ENCODE results near the gene ACOX2. TPM values are rescaled to one million over a fixed set of nuclear protein-coding genes. Genes with fewer than 3 reads are reported as not detected.

ACOX2 gene
- total RNA-seq, 2 donors from 2014 or later, result 19.7 to 42.5 TPM

DNA sequence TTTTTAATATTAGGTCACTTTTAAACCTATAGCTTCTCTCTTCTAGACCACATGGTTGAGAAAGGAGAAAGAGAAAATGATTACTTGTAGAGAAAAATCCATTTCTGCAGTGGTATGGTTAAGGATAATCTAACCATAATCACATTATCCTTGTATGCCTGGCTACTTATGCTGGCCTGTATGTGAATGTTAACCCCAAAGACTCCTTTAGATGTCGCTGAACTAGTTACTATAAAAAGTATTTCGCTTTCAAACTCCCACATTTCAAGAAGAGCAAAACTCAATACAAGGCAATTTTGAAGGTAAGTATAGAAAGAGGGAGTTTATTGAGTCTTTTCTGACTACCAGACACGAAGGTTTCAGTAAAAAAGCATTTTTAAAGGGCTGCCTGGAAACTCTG is 42.9 kb downstream of the ACOX2 start:
- Histone ChIP-seq H3K4me3 (no peak overlapping the region), H3K9me3 (no peaks in the 10 kb centered on the region), H3K27ac (no peak overlapping the region), H3K27me3 (replicated peaks; ENCODE audit: insufficient read depth) (no peaks in the 10 kb centered on the region), H3K36me3 (no peaks in the 10 kb centered on the region), H3K4me1 (replicated peaks) (peaks cover 7% of the 10 kb centered on the region)
- 35% methylated on average over 3 of the region's 3 CpGs for WGBS
- intact Hi-C loops (cut with DNase I), result loop anchor here (5.0 kb wide), 3 partner anchors 38 to 162 kb away; partner anchors contain the start of gene PXK
- DNase-seq (ENCODE audit: low spot score), result no peak
- TF ChIP-seq POLR2A (IDR thresholded peaks at IDR 0.05), result no peak

GRCh38 chr3:58492494-58492905 is 44.5 kb downstream of the ACOX2 start:
- Histone ChIP-seq H3K27me3 (replicated peaks; ENCODE audit: insufficient read depth) (no peaks in the 10 kb centered on the region), H3K4me1 (replicated peaks) (peaks cover 7% of the 10 kb centered on the region), H3K36me3 (no peaks in the 10 kb centered on the region), H3K27ac (peak overlapping the region; percentile 70 to 77), H3K4me3 (peak overlapping the region; percentile 64 to 92), H3K9me3 (no peaks in the 10 kb centered on the region)
- TF ChIP-seq POLR2AphosphoS5 (IDR thresholded peaks at IDR 0.05), result no peak
- TF ChIP-seq POLR2A (IDR thresholded peaks at IDR 0.05), result no peak
- TF ChIP-seq, protein P1, sequence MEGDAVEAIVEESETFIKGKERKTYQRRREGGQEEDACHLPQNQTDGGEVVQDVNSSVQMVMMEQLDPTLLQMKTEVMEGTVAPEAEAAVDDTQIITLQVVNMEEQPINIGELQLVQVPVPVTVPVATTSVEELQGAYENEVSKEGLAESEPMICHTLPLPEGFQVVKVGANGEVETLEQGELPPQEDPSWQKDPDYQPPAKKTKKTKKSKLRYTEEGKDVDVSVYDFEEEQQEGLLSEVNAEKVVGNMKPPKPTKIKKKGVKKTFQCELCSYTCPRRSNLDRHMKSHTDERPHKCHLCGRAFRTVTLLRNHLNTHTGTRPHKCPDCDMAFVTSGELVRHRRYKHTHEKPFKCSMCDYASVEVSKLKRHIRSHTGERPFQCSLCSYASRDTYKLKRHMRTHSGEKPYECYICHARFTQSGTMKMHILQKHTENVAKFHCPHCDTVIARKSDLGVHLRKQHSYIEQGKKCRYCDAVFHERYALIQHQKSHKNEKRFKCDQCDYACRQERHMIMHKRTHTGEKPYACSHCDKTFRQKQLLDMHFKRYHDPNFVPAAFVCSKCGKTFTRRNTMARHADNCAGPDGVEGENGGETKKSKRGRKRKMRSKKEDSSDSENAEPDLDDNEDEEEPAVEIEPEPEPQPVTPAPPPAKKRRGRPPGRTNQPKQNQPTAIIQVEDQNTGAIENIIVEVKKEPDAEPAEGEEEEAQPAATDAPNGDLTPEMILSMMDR (IDR thresholded peaks at IDR 0.05), result no peak
- WGBS, result under 1% methylated on average over 9 of the region's 15 CpGs
- intact Hi-C loops (cut with DNase I), result loop anchor here (5.0 kb wide), 3 partner anchors 40 to 160 kb away; partner anchors contain the start of gene PXK
- DNase-seq (ENCODE audit: low spot score), result no peak

DNA sequence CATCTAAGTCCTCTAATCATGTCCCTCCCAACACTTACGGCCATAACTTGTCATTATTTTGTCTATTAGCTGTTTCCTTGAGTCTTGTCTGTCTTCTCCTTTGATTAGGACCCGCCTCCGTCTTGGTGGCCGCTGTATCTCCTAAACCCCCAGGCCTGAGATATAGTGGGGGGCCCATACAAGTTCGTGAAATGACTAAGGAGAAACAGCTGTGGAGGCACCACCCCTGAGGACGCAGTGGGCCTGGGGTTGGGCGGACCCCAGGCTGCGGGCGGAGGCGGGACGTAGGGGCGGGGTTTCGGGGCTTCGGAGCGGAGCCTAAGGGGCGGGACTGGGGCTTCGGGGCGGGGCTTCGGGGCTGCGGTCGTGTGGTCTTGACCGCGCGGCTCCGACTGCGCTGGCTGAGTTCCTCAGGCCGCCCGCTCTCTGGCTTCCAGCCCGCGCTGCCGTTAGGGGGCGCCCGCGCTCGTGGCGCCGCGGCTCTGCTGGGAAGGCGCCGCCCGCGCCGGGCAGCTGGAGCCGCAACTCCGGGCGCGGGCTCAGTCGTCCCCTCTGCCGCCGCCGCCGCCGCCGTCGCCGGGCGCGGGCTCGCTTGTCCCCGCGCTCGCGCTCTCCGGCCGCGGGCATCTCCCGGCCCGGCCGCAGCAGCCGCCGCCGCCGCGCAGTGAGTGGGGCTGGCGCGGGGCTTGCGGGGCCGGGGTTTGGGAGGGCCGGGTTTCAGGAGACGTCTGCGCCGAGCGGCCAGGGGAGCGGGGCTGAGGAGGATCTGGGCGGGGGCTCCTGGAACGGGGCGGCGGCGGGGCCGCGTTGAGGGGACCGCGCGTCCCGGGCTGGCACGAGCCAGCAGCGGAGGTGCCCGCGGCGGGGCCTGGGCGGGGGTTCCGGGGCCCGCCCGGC is 45.2 kb downstream of the ACOX2 start, which contains the start of gene KCTD6:
Gene KCTD6, plus strand, starts transcription at position 591 of the 897 bp plus-strand sequence. CDS start 6,660 bp downstream, outside the sequence.
- Histone ChIP-seq H3K36me3 (no peaks in the 10 kb centered on the region), H3K27ac (peak within 1 kb of the TSS; percentile 75 to 77), H3K27me3 (replicated peaks; ENCODE audit: insufficient read depth) (no peaks in the 10 kb centered on the region), H3K9me3 (no peaks in the 10 kb centered on the region), H3K4me1 (replicated peaks) (peaks cover 7% of the 10 kb centered on the region), H3K4me3 (peak within 1 kb of the TSS; percentile 64 to 92)
- 2% methylated on average over 27 of the region's 104 CpGs for whole genome bisulfite sequencing
- TF ChIP-seq POLR2A (IDR thresholded peaks at IDR 0.05), result no peak
- TF ChIP-seq, protein P1 (IDR thresholded peaks at IDR 0.05), result peak; percentile 53 to 92 (median 71)
- DNase-seq (ENCODE audit: low spot score), result peak; percentile 86
- intact Hi-C loops (cut with DNase I), result loop anchor here (5.0 kb wide), 3 partner anchors 41 to 159 kb away; partner anchors contain the start of gene PXK

- Histone ChIP-seq H3K4me1 (replicated peaks) (peaks cover 7% of the 10 kb centered on the region), H3K27ac (peak overlapping the region; percentile 75 to 77), H3K27me3 (replicated peaks; ENCODE audit: insufficient read depth) (no peaks in the 10 kb centered on the region), H3K36me3 (no peaks in the 10 kb centered on the region), H3K9me3 (no peaks in the 10 kb centered on the region), H3K4me3 (peak overlapping the region in 1 of 2 donors; percentile 64)
- no peak for DNase-seq (ENCODE audit: low spot score)
- intact Hi-C loops (cut with DNase I), result loop anchor here (5.0 kb wide), 3 partner anchors 41 to 159 kb away; partner anchors contain the start of gene PXK
- WGBS, result 64% methylated on average over 18 of the region's 19 CpGs
- TF ChIP-seq POLR2AphosphoS5 (IDR thresholded peaks at IDR 0.05) (no peak), POLR2A (IDR thresholded peaks at IDR 0.05) (no peak)
- TF ChIP-seq, protein P1 (IDR thresholded peaks at IDR 0.05), result no peak
These were observed 46.0 kb downstream of the ACOX2 start for GRCh38 chr3:58490860-58491501.

GRCh38 chr3:58488967-58489366 is 48.0 kb downstream of the ACOX2 start:
- H3K27me3 ChIP-seq (replicated peaks; ENCODE audit: insufficient read depth), result no peaks in the 10 kb centered on the region

More at GRCh38 chr3:58488967-58489366, 48.0 kb downstream of the ACOX2 start:
- Histone ChIP-seq H3K27ac (no peak overlapping the region), H3K36me3 (no peaks in the 10 kb centered on the region), H3K4me3 (no peak overlapping the region), H3K9me3 (no peaks in the 10 kb centered on the region), H3K4me1 (replicated peaks) (peaks cover 7% of the 10 kb centered on the region)
- intact Hi-C loops (cut with DNase I), result no loop called here
- WGBS, result 20% methylated on average over 2 of the region's 2 CpGs
- TF ChIP-seq POLR2AphosphoS5 (IDR thresholded peaks at IDR 0.05) (no peak), POLR2A (IDR thresholded peaks at IDR 0.05) (no peak)
- TF ChIP-seq, protein P1 (IDR thresholded peaks at IDR 0.05), result no peak
- DNase-seq (ENCODE audit: low spot score), result no peak

All from prostate gland (tissue), 2 donors.